ENCODE measurements around the gene RAPGEF1.

DNA sequence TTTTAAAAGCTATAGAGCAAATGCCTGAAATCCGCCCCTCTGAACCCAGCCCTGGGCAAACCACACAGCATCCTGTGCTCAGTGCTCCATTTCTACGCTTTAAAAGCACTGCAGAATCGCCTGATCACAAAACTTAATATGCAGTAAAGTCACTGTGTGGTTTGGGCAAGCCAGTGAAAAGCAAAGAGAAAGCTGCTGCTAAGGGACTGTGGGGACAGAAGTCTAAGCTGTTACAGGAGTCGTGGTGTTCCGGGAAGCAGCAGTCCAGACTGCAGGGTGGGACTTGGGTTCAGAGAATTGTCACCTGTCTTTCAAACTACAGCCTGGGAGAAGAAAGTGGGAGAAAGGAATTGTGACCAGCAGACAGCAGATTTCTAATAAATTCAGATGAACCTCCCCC lies 8.2 kb downstream of the RAPGEF1 start:
- TF ChIP-seq EZH2 (IDR thresholded peaks at IDR 0.05; ENCODE audit: borderline replicate concordance, insufficient read depth, low read length, poor library complexity, severe bottlenecking), result no peak
- TF ChIP-seq RAD21 (conservative IDR thresholded peaks at IDR 0.05), result no peak
- TF ChIP-seq MXI1 (conservative IDR thresholded peaks at IDR 0.05; ENCODE audit: poor library complexity, severe bottlenecking), result no peak
- TF ChIP-seq, protein P1, sequence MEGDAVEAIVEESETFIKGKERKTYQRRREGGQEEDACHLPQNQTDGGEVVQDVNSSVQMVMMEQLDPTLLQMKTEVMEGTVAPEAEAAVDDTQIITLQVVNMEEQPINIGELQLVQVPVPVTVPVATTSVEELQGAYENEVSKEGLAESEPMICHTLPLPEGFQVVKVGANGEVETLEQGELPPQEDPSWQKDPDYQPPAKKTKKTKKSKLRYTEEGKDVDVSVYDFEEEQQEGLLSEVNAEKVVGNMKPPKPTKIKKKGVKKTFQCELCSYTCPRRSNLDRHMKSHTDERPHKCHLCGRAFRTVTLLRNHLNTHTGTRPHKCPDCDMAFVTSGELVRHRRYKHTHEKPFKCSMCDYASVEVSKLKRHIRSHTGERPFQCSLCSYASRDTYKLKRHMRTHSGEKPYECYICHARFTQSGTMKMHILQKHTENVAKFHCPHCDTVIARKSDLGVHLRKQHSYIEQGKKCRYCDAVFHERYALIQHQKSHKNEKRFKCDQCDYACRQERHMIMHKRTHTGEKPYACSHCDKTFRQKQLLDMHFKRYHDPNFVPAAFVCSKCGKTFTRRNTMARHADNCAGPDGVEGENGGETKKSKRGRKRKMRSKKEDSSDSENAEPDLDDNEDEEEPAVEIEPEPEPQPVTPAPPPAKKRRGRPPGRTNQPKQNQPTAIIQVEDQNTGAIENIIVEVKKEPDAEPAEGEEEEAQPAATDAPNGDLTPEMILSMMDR (IDR thresholded peaks at IDR 0.05; ENCODE audit: poor library complexity, severe bottlenecking), result no peak
- no peak for TF ChIP-seq POLR2AphosphoS5 (IDR thresholded peaks at IDR 0.05)
